Measurements from ENCODE around the gene HIF1A.
"Not testable (repeated sequence)": the region's sequence is repeated elsewhere in the genome, so short reads cannot be mapped to it uniquely, and the experiment has no call there.

HIF1A gene

GRCh38 chr14:61708693-61709092, 13.4 kb downstream of the HIF1A start:
- not testable (repeated sequence) for DNase-seq (ENCODE audit: low read depth in 2 of 2)

- DNase-seq (ENCODE audit: low read depth in 2 of 2) = no peak
These were observed 15.8 kb downstream of the HIF1A start for GRCh38 chr14:61710853-61711817.

DNA sequence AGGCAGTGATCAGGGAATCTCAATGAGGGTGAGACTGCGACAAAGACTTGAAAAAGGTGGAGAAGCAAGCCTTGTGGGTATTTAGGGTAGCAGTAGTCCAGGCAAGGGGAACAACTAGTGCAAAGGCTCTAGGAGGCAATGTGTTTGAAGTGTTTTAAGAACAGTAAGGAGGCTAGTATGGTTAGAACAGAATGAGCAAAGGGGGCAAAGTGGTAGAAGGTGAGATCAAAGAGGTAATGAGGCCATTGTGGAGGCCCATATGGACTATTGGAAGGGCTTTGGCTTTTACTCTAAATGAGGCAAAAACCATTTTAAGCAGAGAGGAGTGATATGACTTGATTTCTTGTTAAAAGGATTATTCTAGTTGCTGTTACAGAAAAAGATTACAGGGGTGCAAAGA, 16.8 kb downstream of the HIF1A start:
- no peak for DNase-seq (ENCODE audit: low read depth in 2 of 2)

DNA sequence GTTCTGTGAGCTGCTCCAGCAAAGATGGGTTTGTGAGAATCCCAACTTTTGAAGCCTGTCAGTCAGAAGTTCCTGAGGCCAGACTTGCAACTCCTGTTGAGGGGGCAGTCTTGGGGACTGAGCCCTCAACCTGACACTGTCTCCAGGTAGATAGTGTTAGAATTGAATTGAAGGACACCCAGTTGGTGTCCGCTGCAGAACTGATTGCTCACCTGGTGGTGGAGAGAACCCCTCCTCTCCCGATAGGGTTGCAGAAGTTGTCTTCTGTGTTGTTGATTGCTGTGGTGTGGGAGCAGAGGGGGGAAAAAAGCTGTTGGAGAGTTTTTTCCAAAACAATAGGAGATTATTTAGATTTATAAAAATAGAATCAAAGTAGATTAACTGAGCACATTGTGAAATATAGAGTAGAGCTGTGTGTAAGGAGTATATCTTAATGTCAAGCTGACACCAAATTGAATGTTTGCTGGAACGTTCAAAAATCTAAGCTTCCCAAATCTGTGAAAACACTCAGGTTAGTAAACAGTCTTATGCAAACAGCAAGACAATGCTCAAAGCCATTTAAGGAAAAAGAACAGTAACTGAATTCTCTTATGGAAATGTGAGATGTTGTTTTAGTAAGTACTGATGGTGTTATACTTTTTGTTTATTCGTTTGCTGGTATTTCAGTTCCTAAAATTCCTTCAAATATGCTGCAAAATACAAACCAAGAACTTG, 18.6 kb downstream of the HIF1A start:
- DNase-seq (ENCODE audit: low read depth in 2 of 2) = no peak

DNA sequence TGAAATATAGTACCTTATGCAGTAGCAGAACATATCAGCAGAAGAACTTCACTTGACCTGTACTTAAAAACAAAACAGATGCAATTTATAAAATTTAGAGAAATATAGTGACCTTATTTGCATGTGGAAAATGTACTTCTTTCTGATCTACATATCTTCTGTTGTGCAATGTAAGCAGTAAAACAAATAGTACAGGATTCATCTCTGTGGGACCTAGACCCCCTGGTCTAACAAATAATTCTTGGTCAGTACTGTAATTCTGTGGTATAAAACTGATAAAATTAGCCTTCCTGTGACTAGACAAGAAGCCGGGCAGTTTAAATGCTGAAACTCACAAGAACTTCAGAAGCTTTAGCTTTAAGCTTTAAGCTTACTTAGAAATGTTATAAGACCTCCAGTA, 21.6 kb downstream of the HIF1A start:
- no peak for DNase-seq (ENCODE audit: low read depth in 2 of 2)

DNA sequence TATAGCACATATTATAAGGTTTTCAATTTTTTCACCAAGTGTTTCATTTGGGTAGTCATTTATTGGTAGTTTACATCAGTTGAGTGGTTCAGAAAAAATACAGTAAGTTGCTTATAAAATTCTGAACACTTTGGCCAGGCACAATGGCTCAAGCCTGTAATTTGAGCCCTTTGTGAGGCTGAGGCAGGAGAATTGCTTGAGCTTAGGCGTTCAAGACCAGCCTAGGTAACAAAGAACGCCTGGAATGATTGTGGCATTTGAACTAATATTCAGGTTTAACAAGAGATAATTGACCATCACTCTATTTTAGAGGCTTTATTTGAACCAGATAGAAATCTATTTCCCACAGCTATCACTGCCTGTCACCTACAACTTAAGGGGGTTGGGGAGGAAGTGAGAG, 22.7 kb downstream of the HIF1A start:
- DNase-seq (ENCODE audit: low read depth in 2 of 2) = no peak

GRCh38 chr14:61719344-61720293, 24.3 kb downstream of the HIF1A start:
- DNase-seq (ENCODE audit: low read depth in 2 of 2) = no peak

DNA sequence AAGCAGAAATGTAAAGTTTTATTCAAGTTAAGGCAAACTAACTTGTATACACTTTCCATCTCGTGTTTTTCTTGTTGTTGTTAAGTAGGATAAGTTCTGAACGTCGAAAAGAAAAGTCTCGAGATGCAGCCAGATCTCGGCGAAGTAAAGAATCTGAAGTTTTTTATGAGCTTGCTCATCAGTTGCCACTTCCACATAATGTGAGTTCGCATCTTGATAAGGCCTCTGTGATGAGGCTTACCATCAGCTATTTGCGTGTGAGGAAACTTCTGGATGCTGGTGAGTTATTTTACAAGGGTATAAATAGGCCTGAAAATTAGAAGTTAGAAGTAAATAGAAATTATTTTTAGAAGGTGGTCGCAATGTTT, 25.0 kb downstream of the HIF1A start:
- no peak for DNase-seq (ENCODE audit: low read depth in 2 of 2)

DNA sequence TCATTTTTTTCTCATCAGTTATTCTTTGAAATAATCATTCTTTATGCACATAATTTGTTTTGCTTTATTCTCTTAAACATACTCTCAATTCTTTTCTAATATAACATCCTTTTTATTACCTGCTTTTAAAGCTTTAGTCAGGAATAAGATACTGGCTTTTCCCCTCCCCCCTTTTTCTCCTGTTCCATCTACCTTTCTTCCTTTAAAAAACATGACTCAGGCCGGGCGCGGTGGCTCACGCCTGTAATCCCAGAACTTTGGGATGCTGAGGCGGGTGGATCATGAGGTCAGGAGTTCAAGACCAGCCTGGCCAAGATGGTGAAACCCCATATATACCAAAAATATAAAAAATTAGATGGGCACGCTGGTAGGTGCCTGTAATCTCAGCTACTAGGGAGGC, 25.4 kb downstream of the HIF1A start:
- no peak for DNase-seq (ENCODE audit: low read depth in 2 of 2)

GRCh38 chr14:61724133-61724532, 28.8 kb downstream of the HIF1A start:
- DNase-seq (ENCODE audit: low read depth in 2 of 2) = no peak

DNA sequence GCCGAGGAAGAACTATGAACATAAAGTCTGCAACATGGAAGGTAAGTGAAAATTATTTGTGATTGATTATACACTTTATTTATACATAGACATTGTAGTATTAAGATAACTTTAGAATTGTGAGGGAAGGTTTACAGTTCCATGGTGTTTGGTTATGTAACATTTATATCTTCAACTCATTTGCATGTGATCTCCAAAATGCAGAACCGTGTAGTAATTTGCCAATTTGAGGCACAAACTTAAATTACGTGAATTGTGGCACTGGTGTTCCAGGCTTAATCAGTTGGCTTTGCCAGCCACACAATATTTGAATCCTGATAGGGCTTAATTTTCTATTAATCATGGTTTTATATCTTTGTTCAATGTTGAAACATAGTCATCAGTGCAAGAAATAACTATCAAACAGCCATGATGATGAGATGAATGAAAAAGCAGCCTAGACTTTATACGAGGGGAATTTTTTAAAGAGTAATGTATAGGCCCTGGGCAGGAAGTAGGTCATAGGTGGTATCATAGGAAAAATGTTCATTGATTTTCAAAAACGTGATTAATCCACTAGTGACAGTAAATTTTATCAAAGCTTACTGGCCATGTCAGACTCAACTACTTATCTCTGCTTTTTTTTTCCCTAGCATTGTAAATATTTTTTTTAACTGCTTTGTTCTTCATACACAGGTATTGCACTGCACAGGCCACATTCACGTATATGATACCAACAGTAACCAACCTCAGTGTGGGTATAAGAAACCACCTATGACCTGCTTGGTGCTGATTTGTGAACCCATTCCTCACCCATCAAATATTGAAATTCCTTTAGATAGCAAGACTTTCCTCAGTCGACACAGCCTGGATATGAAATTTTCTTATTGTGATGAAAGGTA, 31.7 kb downstream of the HIF1A start:
- DNase-seq (ENCODE audit: low read depth in 2 of 2) = no peak

DNA sequence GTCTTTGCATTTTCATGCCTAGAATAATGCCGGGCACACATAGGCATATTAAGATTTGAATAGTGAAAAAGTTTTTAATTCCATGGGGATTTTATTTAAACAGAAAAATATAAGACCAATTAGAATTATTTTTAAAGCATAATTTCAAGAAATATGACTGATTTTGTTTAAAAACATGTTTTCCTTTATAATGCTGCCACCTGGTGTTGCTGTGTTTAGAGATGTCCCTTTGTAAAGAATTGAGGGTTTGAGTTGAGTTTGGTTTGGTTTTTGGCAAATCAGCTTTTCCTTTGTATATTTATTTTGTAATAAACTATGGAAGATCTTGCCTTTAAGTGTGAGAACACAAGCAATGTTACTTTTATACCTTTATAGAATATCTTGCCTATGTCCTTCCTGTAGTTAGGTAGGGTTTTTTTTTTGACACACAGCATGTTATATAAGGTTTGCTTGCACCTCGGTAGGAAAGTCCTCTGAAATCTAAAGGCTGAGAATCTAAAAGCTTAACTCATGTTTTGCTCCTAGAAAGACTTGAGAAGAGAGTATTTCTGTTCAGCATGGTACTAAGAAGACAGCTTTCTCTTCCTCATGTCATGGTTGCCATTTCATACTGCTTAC, 35.6 kb downstream of the HIF1A start:
- no peak for DNase-seq (ENCODE audit: low read depth in 2 of 2)

- DNase-seq (ENCODE audit: low read depth in 2 of 2) = no peak
These were observed 38.7 kb downstream of the HIF1A start for GRCh38 chr14:61733972-61734371.

GRCh38 chr14:61736751-61737150, 41.4 kb downstream of the HIF1A start:
- DNase-seq (ENCODE audit: low read depth in 2 of 2) = no peak

GRCh38 chr14:61737915-61738314, 42.6 kb downstream of the HIF1A start:
- DNase-seq (ENCODE audit: low read depth in 2 of 2) = no peak

DNA sequence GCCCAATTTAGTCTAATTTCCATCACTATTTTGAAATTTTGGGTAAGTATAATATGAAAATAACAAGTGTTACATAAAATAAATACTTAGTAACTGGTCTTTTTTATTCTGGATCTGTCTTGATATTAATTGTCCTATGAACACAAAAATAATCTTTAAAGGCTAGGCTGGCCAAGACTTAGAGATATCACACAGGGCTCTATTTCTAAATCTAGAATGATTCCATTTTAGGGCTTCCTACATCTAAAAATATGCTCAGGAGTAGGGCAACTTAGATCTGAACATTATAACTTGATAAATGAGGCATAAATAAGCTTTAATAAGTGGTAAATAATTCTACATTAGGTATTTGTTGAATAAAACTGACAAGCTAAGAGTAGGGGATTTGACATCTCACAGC, 43.8 kb downstream of the HIF1A start:
- no peak for DNase-seq (ENCODE audit: low read depth in 2 of 2)

- no peak for DNase-seq (ENCODE audit: low read depth in 2 of 2)
These were observed 47.1 kb downstream of the HIF1A start for GRCh38 chr14:61742371-61742770.

- DNase-seq (ENCODE audit: low read depth in 2 of 2) = no peak
These were observed 48.9 kb downstream of the HIF1A start for GRCh38 chr14:61744238-61744637.

GRCh38 chr14:61746346-61746745, 51.0 kb downstream of the HIF1A start:
- not testable (repeated sequence) for DNase-seq (ENCODE audit: low read depth in 2 of 2)

- no peak for DNase-seq (ENCODE audit: low read depth in 2 of 2)
These were observed 51.6 kb downstream of the HIF1A start for GRCh38 chr14:61746881-61747280.
